ENCODE measurements around the gene SEPHS1.

GRCh38 chr10:13337827-13338196 is 10.3 kb downstream of the SEPHS1 start:
- TF ChIP-seq CTCF (IDR thresholded peaks at IDR 0.05) = no peak
- TF ChIP-seq POLR2A (IDR thresholded peaks at IDR 0.05) = no peak

Data from thyroid gland (tissue), 4 donors.